HG02759 (cell line): ENCODE data around the gene MRGPRD.
"Not testable (repeated sequence)": the region's sequence is repeated elsewhere in the genome, so short reads cannot be mapped to it uniquely, and the experiment has no call there.

Experiments
- ATAC-seq: cut with Tn5 transposase; IDR thresholded peaks from one replicate; pipeline ENCODE4 v1.9.1; 2021; ENCODE audit warnings: mild to moderate bottlenecking, moderate library complexity; ENCODE audit not compliant: unreplicated experiment

Gene MRGPRD

DNA sequence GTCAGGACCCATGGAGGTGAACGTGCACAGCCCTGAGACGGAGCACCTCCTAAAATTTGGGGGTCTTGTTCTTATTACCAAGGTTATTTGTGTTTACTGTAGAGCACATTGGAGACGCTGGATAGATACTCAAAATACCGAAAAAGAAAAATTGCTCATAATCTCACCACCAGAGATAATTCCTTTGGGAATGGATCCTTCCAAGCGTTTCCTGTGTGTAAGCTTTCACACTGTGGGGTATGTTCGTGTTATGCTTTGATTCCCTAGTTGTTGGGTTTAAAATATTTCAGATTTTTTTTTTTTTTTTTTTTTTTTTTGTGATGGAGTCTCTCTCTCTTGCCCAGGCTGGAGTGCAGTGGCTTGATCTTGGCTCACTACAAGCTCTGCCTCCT lies 14.1 kb upstream of the MRGPRD start:
- ATAC-seq, result no peak

- ATAC-seq, result no peak
Observed at GRCh38 chr11:68994161-68994893, 13.5 kb upstream of the MRGPRD start.

DNA sequence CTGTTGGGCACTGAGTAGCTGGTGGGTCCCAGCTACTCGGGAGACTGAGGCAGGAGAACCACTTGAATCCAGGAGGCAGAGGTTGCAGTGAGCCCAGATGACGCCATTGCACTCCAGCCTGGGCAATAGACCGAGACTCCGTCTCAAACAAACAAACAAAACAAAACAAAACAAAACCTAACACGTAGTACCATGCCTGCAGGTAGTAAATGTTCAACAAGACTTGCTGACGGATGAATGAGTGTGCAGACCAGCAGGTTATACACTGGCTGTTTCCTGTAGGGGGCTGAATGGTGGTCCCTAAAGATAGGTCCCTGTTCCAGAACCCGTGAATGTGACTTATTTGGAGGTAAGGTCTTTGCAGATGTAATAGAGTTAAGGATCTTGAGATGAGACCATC lies 12.8 kb upstream of the MRGPRD start:
- no peak for ATAC-seq

GRCh38 chr11:68992743-68993255 lies 12.0 kb upstream of the MRGPRD start:
- ATAC-seq, result no peak

DNA sequence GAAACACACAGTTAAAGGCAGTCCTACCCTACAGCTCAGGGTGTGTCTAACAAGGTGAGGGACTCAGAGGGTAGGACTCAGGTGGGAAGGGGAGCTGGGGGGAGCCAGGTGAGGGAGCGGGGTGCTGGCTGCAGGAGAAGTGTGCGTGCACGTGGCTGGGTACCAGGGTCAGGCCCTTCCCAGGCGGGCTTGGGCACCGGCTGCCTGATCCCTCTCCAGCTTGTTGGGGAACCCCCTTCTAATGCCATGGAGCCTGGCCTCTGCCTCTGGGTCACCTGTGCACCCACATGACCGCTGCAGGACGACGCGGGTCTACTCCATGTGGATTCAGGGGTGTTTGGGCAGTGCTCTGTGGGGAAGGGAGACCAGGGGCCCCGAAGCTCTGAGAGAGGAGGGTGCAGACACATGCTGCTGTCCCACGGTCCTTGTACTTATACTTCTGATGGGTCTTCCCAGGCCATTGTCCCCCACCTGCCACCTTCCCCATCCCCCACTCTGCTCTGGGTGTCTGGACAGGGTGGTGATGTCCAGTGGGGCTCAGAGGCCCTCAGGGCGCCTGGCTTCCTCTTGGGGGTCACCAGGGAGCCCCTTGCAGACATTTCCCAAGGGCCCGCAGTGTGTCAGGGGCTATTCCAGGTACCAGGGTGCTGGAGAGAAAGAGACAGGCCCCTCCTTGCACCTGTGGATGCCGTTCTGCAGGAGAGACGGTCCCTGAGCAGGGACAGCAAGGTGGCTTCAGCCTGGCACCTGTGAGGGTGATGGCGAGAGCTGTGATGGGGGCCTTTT lies 10.4 kb upstream of the MRGPRD start:
- ATAC-seq, result no peak

DNA sequence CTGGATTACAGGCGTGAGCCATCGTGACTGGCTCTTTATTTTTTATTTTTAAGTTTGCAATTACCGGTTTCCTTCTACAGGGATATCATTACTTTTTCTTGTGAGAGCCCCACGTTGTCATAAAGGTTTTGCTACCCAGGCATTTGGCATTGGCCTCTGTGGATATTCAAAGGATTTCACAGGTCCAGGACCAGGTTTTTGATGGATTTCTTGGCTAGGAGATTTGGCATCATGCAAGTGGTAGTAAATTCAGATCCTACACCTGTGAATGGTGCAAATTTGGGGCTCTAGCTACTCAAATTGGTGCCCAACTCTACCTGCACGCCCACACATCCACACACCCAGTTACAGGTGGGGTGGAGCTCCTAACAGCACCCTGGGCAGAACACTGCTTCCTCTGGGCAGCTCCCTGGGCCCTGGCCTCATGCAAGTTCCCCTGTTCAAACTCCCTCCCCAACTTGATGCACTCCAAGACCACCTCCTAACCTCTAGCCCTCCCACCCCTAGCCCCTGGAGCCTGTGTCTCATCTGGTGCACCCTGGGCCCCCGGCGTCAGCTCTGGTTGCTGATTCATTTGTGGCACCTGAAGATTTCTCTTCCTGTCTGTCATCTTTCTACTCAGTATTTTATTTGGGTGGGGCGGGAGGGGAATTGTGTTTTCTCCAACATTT lies 9.3 kb upstream of the MRGPRD start:
- ATAC-seq, result no peak

GRCh38 chr11:68988491-68988890 lies 7.7 kb upstream of the MRGPRD start:
- ATAC-seq, result no peak

- no peak for ATAC-seq
Observed at GRCh38 chr11:68987211-68987610, 6.4 kb upstream of the MRGPRD start.

- ATAC-seq, result no peak
Observed at GRCh38 chr11:68983801-68984200, 3.0 kb upstream of the MRGPRD start.

GRCh38 chr11:68982134-68982533 lies 1.3 kb upstream of the MRGPRD start:
- ATAC-seq, result no peak

DNA sequence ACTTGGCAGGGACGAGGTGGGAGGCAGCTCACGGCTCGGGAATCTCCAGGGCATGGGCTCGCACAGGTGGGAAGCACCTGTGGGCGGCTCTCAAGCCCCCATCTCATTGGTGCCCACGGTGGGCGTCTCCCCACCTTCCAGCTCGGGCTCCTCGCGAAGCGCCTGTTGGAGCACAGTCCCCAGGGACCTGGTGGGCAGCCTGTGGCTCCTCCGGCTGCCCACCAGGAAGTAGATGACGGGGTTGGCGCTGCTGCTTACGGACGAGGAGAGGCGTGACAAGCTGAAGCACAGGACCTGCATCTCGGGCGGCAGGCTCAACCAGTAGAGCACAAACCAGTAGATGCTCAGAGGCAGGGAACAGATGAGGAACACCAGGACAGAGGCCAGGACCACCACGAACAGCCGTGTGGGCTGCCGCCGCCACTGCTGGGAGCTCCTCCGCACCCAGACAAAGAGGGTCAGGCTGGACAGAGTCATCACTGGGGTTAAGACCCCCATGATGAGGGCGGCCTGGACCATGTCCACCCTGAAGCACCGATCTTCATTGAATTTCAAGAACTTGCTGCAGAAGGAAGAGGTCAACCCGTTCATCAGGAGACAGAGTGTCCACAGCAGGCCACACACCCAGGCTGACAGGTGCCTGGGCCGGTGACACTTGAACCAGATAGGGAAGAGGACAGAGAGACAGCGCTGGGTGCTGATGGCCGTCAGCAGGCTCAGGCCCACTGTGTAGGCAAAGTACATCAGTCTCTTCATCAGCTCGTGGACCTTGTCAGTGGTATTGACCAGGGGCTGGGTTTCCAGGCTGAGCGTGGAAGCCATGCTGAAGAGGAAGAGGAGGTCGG lies 633 bp downstream of the MRGPRD start:
- no peak for ATAC-seq

DNA sequence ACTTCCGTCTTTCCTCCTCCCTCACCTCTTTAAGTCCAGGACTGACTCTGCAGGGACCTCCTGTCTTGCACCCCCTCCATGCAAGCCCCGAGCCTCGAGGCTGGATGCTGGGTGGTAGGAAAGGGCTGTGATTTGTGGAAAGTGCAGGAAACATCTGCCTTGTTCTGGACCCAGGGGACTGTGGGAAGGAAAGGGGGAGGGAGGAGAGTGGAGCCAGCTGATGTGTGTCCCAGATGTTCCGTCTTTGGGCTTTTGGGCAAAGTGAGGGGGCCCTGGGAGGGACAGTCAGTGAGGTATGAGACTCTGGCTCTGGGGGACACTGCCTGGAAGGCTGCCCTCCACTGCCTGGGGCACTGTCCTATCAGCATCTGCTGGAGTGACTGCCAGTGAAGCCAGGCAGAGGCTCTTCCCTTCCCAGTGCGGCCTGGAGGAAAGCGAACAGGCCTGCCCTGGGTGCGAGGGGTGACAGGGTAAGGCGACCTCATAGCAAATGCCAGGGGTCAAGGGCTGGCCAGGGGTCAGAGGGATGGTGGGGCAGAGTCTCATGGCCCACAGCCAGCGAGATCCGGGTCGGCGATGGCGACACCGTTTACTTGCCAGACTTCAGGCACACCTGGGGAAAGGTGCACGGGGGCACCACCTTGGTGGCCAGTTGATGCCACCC lies 1.7 kb downstream of the MRGPRD start:
- ATAC-seq, result no peak

DNA sequence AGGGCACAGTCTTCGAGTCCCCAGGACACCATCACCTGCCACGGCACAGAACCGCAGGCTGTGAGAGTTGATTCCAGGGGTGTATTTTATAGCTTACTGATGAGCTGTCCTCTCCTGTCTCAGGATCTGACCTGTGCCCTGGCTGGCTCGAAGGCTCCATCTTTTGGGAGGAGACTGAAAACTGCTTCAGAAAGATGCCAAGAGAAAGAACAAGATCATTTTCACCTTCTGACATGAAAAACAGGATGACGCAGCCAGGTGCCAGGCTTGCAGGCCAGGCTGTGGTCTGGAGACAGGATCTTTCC lies 2.2 kb downstream of the MRGPRD start:
- no peak for ATAC-seq

DNA sequence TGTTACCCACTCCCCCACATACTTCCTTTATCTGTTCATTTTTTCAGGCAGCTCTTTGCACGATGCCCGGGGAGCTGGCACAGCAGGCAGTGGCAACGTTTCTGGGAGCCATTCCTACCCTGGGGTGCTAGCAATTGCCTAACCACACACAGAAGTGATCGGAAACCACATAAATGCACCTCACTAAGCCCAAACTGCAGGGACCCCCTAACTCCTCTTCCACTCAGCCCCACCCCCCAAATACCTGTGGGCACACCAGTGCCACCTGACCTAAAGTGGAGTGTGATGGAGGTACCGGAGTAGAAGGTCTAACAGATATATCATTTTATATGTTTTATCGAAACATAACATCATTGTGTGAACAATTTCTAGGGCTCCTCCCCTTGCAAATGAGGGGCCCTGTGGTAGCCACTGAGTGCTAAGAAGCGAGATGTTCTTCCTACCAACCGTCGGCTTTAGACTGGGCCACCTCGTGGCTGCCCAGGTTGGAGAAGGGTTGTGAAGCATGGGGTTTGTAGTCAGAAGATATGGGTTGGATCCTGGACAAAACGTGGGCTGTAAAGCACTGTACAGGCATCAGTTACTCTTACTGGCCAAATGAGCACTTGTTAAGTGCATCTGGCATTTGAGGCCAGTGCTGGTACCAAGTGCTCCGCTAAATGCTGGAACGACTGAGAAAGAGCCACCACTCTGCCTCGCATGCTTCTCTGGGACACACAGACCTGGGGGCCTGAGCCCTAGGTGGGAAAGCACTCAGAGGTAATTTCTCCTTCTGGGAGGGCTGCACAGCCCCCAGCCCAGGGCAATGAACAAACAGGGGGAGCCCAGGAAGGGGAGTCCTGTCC lies 2.8 kb downstream of the MRGPRD start:
- ATAC-seq, result no peak

DNA sequence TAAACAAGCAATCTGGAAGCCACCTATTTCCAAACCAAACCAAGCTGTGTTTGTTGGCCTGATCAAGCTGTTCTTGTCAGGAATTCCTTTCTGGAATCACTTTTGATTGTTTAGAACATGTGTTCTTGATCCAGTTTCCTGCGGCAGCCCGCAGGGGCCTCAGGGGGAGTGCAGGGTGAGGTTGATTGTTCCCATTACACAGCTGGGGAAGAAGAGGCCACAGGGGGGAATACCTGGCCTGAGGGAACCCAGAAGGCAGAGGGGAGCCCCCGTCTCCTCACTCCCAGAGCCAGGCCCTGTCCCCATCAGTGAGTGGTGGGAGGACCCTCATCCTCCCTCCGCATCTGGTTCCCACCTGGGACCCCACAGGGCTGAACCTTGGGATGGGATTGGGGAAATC lies 4.2 kb downstream of the MRGPRD start:
- no peak for ATAC-seq

- no peak for ATAC-seq
Observed at GRCh38 chr11:68976095-68976494, 4.7 kb downstream of the MRGPRD start.

DNA sequence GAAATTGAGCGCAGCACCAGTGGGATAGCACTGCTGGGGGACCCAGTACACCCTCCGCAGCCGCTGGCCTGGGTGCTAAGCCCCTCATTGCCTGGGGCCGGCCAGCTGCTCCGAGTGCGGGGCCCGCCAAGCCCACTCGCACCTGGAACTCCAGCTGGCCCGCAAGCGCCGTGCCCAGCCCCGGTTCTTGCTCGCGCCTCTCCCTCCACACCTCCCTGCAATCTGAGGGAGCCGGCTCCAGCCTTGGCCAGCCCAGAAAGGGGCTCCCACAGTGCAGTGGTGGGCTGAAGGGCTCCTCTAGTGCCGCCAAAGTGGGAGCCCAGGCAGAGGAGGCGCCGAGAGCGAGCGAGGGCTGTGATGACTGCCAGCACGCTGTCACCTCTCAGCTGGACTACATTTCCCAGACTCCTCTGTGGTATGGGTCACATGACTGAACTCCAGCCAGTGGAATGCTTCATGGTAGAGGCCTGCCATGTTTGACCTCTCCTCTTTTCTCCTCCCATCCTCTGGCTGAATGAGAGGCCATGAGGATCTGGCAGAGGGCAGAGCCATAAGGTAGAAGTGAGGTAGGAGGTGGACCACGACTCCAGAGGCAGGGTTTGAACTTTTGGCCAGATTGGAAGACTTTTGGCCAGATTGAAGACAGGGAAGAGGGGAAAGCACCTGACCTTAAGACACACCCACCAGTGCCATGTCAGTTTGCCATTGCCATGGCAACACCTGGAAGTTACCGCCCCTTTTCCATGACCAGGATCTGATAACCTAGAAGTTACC lies 6.2 kb downstream of the MRGPRD start:
- ATAC-seq, result no peak

- ATAC-seq, result not testable (repeated sequence)
Observed at GRCh38 chr11:68973706-68974105, 7.1 kb downstream of the MRGPRD start.

DNA sequence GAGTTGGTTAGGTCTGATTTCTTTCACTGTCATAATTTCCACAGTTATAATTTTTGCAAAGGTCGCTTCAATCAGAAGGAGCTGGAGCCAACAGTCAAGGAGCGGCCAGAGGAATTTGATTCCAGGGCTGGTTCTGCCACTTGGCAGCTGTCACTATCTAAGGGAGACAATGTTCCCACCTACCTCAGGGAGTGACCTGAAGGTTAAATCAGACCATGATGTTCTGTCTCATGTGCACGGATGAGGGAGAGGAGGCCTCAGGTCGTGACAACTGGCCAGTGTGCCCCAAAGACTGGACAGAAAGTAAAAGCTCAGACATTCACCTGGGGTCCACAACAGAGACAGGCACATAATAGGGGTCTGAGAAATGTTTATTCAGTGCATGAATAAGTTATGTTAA lies 7.6 kb downstream of the MRGPRD start:
- no peak for ATAC-seq
